T-cell (primary cell): ENCODE measurements around the gene CKM. TPM values are rescaled to one million over a fixed set of nuclear protein-coding genes. Genes with fewer than 3 reads are reported as not detected.
A peak's percentile ranks its signal among the peaks of the same experiment; 100 is the strongest.

Source experiments
- ATAC-seq, 4 experiments: fragments of 200-7000 bp in 3 of 4; fragments of 150-1000 bp in 1 of 4; cut with Tn5 transposase; replicated peaks in 1 of 4; 1 replicate in 3 of 4; 2 replicates in 1 of 4; pipeline ENCODE4 v1.10.0; 2021; ENCODE audit warnings: moderate library complexity in 3 of 4, mild to moderate bottlenecking in 2 of 4, moderate number of reproducible peaks in 1 of 4
- CTCF ChIA-PET, 2 donors: fragments of 300-600 bp; sonication (Branson Sonifier 250); formaldehyde crosslinking; loops; one replicate each; lab custom pipeline; 2022; ENCODE audit warnings: antibody characterized with exemption in 2 of 2; lab: Charles Lee
- POLR2A ChIA-PET, 2 donors: fragments of 300-600 bp; sonication (Branson Sonifier 250); formaldehyde crosslinking; loops; one replicate each; lab custom pipeline; 2022; ENCODE audit warnings: antibody characterized with exemption in 2 of 2; lab: Charles Lee
- DNase-seq, 35 experiments: peaks; one replicate each; pipeline versions ENCODE4 v3.0.0 to v3.0.0-alpha.2; 2013 to 2023
- H3K27ac ChIP-seq: one replicate; pipeline ENCODE4 v1.5.1; 2013; ENCODE audit warnings: low read length
- H3K27me3 ChIP-seq, 2 experiments: replicated peaks in 1 of 2; 1 replicate in 1 of 2; 2 replicates in 1 of 2; pipeline versions ENCODE4 v1.6.1 to v1.7.0; 2013; ENCODE audit warnings: low read length in 1 of 2, mixed read lengths in 1 of 2; ENCODE audit not compliant: control insufficient read depth in 2 of 2, insufficient read depth in 2 of 2; ENCODE audit errors: extremely low read depth in 1 of 2
- H3K36me3 ChIP-seq, 2 donors: 1 replicate in 1 of 2; 2 replicates in 1 of 2; pipeline versions ENCODE4 v1.6.1 to v1.7.0; 2013; ENCODE audit warnings: low read length in 1 of 2; ENCODE audit not compliant: control insufficient read depth in 2 of 2, insufficient read depth in 1 of 2; ENCODE audit errors: extremely low read depth in 1 of 2
- H3K4me1 ChIP-seq, 2 experiments: 1 replicate in 1 of 2; 2 replicates in 1 of 2; pipeline versions ENCODE4 v1.6.1 to v1.7.0; 2013; ENCODE audit warnings: low read length in 2 of 2, mixed read lengths in 1 of 2; ENCODE audit not compliant: insufficient read depth in 2 of 2, control insufficient read depth in 1 of 2; ENCODE audit errors: extremely low read depth in 1 of 2
- H3K4me3 ChIP-seq, 2 donors: 1 replicate in 1 of 2; 2 replicates in 1 of 2; pipeline versions ENCODE4 v1.5.1 to v1.7.0; 2013; ENCODE audit warnings: mild to moderate bottlenecking in 2 of 2, low read length in 1 of 2, moderate library complexity in 1 of 2; ENCODE audit not compliant: control insufficient read depth in 1 of 2; ENCODE audit errors: extremely low read depth in 1 of 2
- H3K9me3 ChIP-seq: 2 replicates; pipeline ENCODE4 v1.7.0; 2013
- H3K27ac Mint-ChIP-seq, 2 donors: one replicate each; pipeline ENCODE4 v1.8.0; 2020 to 2021; ENCODE audit warnings: mild to moderate bottlenecking in 2 of 2, mixed read lengths in 2 of 2
- H3K27me3 Mint-ChIP-seq, 2 donors: one replicate each; pipeline ENCODE4 v1.8.0; 2021 to 2022; ENCODE audit warnings: mixed read lengths in 2 of 2
- H3K36me3 Mint-ChIP-seq: one replicate; pipeline ENCODE4 v1.8.0; 2021; ENCODE audit warnings: mixed read lengths
- H3K4me1 Mint-ChIP-seq, 3 donors: one replicate each; pipeline ENCODE4 v1.8.0; 2020 to 2022; ENCODE audit warnings: mixed read lengths in 3 of 3, mild to moderate bottlenecking in 1 of 3
- H3K4me3 Mint-ChIP-seq, 3 donors: one replicate each; pipeline ENCODE4 v1.8.0; 2020 to 2022; ENCODE audit warnings: mild to moderate bottlenecking in 3 of 3, mixed read lengths in 3 of 3, moderate library complexity in 3 of 3
- H3K9me3 Mint-ChIP-seq, 3 donors: one replicate each; pipeline ENCODE4 v1.8.0; 2020 to 2022; ENCODE audit warnings: mixed read lengths in 3 of 3
- WGBS: methylation state at CpG from one replicate; pipeline ENCODE4 v1.1.5; 2013; ENCODE audit warnings: missing lambda C conversion rate; ENCODE audit not compliant: insufficient coverage; 5-methylcytosine and 5-hydroxymethylcytosine counted together
- total RNA-seq, 35 experiments: library from RNA in 6 of 35; stranded (reverse) in 6 of 35; fragments of 120-200 nt in 1 of 35; gene quantifications; one replicate each; pipeline versions ENCODE4 v1.2.1 to v1.2.4 and lab custom pipeline; 2013 to 2026

Gene CKM
- total RNA-seq, 5 donors from 2014 or later (not counting 1 experiment from before 2014, with no cell fraction given), result not detected

GRCh38 chr19:45323671-45324081, 1.0 kb upstream of the CKM start:
- Histone ChIP-seq H3K4me3 (peak overlapping the region in 1 of 2 donors; percentile 33), H3K36me3 (no peaks in the 10 kb centered on the region), H3K27ac (no peak overlapping the region), H3K27me3 (peaks cover 0 to 67% of the 10 kb centered on the region in 2 experiments), H3K9me3 (no peaks in the 10 kb centered on the region), H3K4me1 (peaks cover 0 to 11% of the 10 kb centered on the region in 2 experiments)
- H3K27me3 Mint-ChIP-seq, result peaks cover 17 to 48% of the 10 kb centered on the region in 2 donors
- no peaks in the 10 kb centered on the region for H3K36me3 Mint-ChIP-seq
- ChIA-PET POLR2A (interaction anchor here in 1 of 2 donors (1.0 kb wide), 1 partner anchor 10 kb away, joined by 3 read pairs; no protein-coding TSS in a partner anchor), CTCF (no interaction called here)
- no peaks in the 10 kb centered on the region for H3K9me3 Mint-ChIP-seq
- ATAC-seq, result no peak
- no peak overlapping the region for H3K4me3 Mint-ChIP-seq
- H3K4me1 Mint-ChIP-seq, result no peaks in the 10 kb centered on the region
- 2% methylated on average over 17 of the region's 30 CpGs for WGBS
- no peak overlapping the region for H3K27ac Mint-ChIP-seq
- no peak for DNase-seq

GRCh38 chr19:45322311-45322710, 364 bp downstream of the CKM start:
- H3K27ac ChIP-seq, result no peak overlapping the region
- peaks cover 0 to 11% of the 10 kb centered on the region in 2 experiments for H3K4me1 ChIP-seq
- no peaks in the 10 kb centered on the region for H3K4me1 Mint-ChIP-seq
- no peaks in the 10 kb centered on the region for H3K36me3 Mint-ChIP-seq
- ATAC-seq (no peak), DNase-seq (no peak)
- WGBS, result 33% methylated on average over 7 of the region's 11 CpGs
- H3K27me3 Mint-ChIP-seq, result peaks cover 28 to 57% of the 10 kb centered on the region in 2 donors
- H3K4me3 ChIP-seq, result no peak overlapping the region
- H3K9me3 Mint-ChIP-seq, result no peaks in the 10 kb centered on the region
- CTCF ChIA-PET, result no interaction called here
- no peaks in the 10 kb centered on the region for H3K36me3 ChIP-seq
- POLR2A ChIA-PET, result no interaction called here
- H3K4me3 Mint-ChIP-seq, result no peak overlapping the region
- H3K9me3 ChIP-seq, result no peaks in the 10 kb centered on the region
- no peak overlapping the region for H3K27ac Mint-ChIP-seq
- peaks cover 0 to 73% of the 10 kb centered on the region in 2 experiments for H3K27me3 ChIP-seq

DNA sequence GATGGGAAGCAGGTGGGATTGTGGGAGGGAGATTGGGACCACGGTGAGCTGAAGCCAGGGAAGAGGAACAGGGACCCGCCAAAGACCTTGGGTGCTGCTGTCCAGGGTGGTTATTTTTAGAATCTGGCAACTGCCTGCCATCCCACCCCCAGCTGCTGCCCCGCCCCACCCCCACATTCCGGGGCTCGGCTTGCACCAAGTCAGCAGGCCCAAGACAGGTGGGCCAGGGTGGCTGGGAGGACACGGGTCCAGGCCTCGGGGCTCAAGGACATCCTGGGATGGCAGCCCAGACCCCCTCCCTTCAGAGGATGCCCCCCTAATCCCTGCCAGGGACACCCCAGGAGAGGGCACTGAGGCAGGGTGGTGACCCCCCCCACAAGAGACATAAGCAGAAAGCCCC, 827 bp downstream of the CKM start:
- no peaks in the 10 kb centered on the region for H3K9me3 Mint-ChIP-seq
- peaks cover 30 to 59% of the 10 kb centered on the region in 2 donors for H3K27me3 Mint-ChIP-seq
- H3K4me3 Mint-ChIP-seq, result no peak overlapping the region
- ATAC-seq, result no peak
- ChIA-PET CTCF (no interaction called here), POLR2A (no interaction called here)
- peaks cover 0 to 76% of the 10 kb centered on the region in 2 experiments for H3K27me3 ChIP-seq
- H3K4me3 ChIP-seq, result no peak overlapping the region
- WGBS, result 68% methylated on average over 5 of the region's 7 CpGs
- peaks cover 0 to 11% of the 10 kb centered on the region in 2 experiments for H3K4me1 ChIP-seq
- no peak overlapping the region for H3K27ac ChIP-seq
- H3K9me3 ChIP-seq, result no peaks in the 10 kb centered on the region
- no peak overlapping the region for H3K27ac Mint-ChIP-seq
- H3K4me1 Mint-ChIP-seq, result no peaks in the 10 kb centered on the region
- H3K36me3 ChIP-seq, result no peaks in the 10 kb centered on the region
- H3K36me3 Mint-ChIP-seq, result no peaks in the 10 kb centered on the region
- DNase-seq, result no peak

DNA sequence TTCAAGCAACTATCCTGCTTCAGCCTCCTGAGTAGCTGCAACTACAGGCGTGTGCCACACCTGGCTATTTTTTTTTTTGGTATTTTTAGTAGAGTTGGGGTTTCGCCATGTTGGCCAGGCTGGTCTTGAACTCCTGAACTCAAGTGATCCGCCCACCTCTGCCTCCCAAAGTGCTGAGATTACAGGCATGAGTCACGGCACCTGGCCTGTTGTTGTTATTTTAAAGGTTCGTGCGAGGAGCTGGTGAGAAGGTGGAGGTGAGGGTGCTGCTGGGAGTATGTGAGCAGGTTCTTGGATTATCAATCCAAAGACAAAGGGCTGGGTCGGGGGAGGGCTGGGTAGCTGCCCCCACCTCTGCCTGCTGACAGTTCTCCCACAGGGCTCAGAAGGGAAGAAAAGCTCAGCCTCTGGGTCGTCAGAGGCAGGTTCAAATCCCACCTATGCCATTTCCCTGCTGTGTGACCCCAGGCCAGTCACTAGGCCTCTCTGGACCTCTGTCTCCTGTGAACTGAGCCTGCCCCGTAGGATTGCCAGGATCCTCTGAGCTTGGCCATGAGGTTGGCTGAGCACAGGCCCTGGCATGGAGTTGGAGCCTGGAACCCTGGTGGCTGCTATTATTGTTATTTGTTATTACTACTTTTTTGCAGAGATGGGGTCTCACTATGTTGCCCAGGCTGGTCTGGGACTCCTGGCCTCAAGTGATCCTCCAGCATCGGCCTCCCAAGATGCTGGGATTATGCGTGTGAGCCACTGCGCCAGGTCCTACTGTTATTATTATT, 1.5 kb downstream of the CKM start:
- no peaks in the 10 kb centered on the region for H3K36me3 ChIP-seq
- H3K4me3 ChIP-seq, result no peak overlapping the region
- H3K9me3 ChIP-seq, result no peaks in the 10 kb centered on the region
- CTCF ChIA-PET, result no interaction called here
- no peak overlapping the region for H3K27ac Mint-ChIP-seq
- peaks cover 0 to 78% of the 10 kb centered on the region in 2 experiments for H3K27me3 ChIP-seq
- no peak overlapping the region for H3K4me3 Mint-ChIP-seq
- H3K27me3 Mint-ChIP-seq, result peaks cover 32 to 60% of the 10 kb centered on the region in 2 donors
- peaks cover 0 to 10% of the 10 kb centered on the region in 2 experiments for H3K4me1 ChIP-seq
- DNase-seq (no peak), ATAC-seq (no peak)
- H3K36me3 Mint-ChIP-seq, result no peaks in the 10 kb centered on the region
- H3K9me3 Mint-ChIP-seq, result no peaks in the 10 kb centered on the region
- H3K4me1 Mint-ChIP-seq, result no peaks in the 10 kb centered on the region
- POLR2A ChIA-PET, result no interaction called here
- WGBS, result 75% methylated on average over 9 of the region's 12 CpGs
- H3K27ac ChIP-seq, result no peak overlapping the region

DNA sequence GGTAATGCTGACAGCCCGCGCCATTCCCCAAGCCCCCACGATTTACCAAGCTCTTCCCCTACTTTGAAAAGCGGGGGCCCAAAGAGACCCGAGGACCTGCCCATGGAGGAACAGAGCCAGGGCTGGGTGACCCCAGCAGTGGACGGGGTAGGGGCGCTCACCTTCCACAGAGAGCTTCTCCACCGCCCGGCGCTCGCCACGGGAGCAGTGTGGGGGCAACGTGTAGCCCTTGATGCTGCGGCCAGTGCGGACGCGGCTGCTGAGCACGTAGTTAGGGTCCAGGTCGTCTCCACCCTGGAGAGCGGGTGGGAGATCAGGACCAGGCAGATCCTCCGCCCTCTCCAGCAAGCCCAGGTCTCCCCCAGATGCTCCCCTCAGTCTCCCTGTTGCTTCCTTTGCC, 7.4 kb downstream of the CKM start:
- no peaks in the 10 kb centered on the region for H3K9me3 ChIP-seq
- 57% methylated on average over 21 of the region's 21 CpGs for WGBS
- Mint-ChIP-seq H3K4me1 (no peaks in the 10 kb centered on the region), H3K27me3 (peaks cover 38 to 50% of the 10 kb centered on the region in 2 donors), H3K36me3 (no peaks in the 10 kb centered on the region), H3K4me3 (no peak overlapping the region), H3K9me3 (no peaks in the 10 kb centered on the region), H3K27ac (no peak overlapping the region)
- DNase-seq, result no peak
- no peaks in the 10 kb centered on the region for H3K4me1 ChIP-seq
- peaks cover 0 to 58% of the 10 kb centered on the region in 2 experiments for H3K27me3 ChIP-seq
- H3K36me3 ChIP-seq, result no peaks in the 10 kb centered on the region
- ATAC-seq, result no peak
- no peak overlapping the region for H3K27ac ChIP-seq
- H3K4me3 ChIP-seq, result no peak overlapping the region
- CTCF ChIA-PET, result no interaction called here
- POLR2A ChIA-PET, result no interaction called here

DNA sequence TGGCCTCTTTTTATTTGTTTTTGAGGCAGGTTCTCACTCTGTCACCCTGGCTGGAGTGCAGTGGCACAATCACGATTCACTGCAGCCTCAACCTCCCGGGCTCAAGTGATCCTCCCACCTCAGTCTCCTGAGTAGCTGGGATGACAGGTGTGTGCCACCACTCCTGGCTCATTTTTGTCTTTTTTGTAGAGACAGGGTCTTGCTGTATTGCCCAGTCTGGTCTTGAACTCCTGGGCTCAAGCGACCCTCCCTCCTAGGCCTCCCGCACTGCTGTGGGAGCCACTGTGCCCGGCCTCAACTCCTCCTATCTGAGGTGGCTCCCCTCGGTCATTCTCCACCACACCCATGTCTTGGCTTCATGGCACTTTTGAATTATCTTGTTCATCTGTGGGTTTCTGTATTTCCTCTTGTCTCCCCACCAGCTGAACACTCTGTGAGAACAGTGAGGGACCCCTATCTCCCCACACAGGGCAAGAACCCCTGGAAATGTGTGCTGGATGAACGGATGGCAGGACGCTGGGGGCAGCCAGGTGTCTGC, 7.9 kb downstream of the CKM start:
- Mint-ChIP-seq H3K27ac (no peak overlapping the region), H3K36me3 (no peaks in the 10 kb centered on the region), H3K9me3 (no peaks in the 10 kb centered on the region), H3K4me3 (no peak overlapping the region), H3K4me1 (no peaks in the 10 kb centered on the region), H3K27me3 (peaks cover 38 to 50% of the 10 kb centered on the region in 2 donors)
- H3K4me3 ChIP-seq, result no peak overlapping the region
- peaks cover 0 to 56% of the 10 kb centered on the region in 2 experiments for H3K27me3 ChIP-seq
- no peak for DNase-seq
- no peak overlapping the region for H3K27ac ChIP-seq
- no peaks in the 10 kb centered on the region for H3K4me1 ChIP-seq
- H3K36me3 ChIP-seq, result no peaks in the 10 kb centered on the region
- no peak for ATAC-seq
- POLR2A ChIA-PET, result no interaction called here
- H3K9me3 ChIP-seq, result no peaks in the 10 kb centered on the region
- WGBS, result 60% methylated on average over 5 of the region's 8 CpGs
- CTCF ChIA-PET, result no interaction called here
